Cardiac muscle cell (in vitro differentiated cells and primary cell): ENCODE measurements around the gene PLAAT5. TPM values are rescaled to one million over a fixed set of nuclear protein-coding genes. Genes with fewer than 3 reads are reported as not detected.
"Not testable (repeated sequence)": the region's sequence is repeated elsewhere in the genome, so short reads cannot be mapped to it uniquely, and the experiment has no call there.

Experiments used
- DNase-seq, 2 donors: peaks; one replicate each; pipeline versions ENCODE4 v3.0.0 to v3.0.0-alpha.2; 2010 to 2017; ENCODE audit warnings: low read depth in 1 of 2, low spot score in 1 of 2
- H3K27ac ChIP-seq: fragments of 200-600 bp; sonication (generic); 2 replicates; pipeline ENCODE4 v1.5.1; 2016
- H3K27me3 ChIP-seq: fragments of 200-600 bp; sonication (generic); 2 replicates; pipeline ENCODE4 v1.6.0; 2016; ENCODE audit warnings: control low read depth
- H3K36me3 ChIP-seq: fragments of 200-600 bp; sonication (generic); 2 replicates; pipeline ENCODE4 v1.5.1; 2016; ENCODE audit warnings: control low read depth
- H3K4me1 ChIP-seq: fragments of 200-600 bp; sonication (generic); 2 replicates; pipeline ENCODE4 v1.8.1; 2017; ENCODE audit warnings: low read depth, mild to moderate bottlenecking, mixed run types
- H3K4me3 ChIP-seq: fragments of 200-600 bp; sonication (generic); 2 replicates; pipeline ENCODE4 v1.5.1; 2016; ENCODE audit warnings: mild to moderate bottlenecking
- H3K9me3 ChIP-seq: fragments of 200-600 bp; sonication (generic); 2 replicates; pipeline ENCODE4 v1.5.1; 2017; ENCODE audit warnings: low read depth, mild to moderate bottlenecking, control low read depth
- polyA plus RNA-seq: library from polyadenylated mRNA; unstranded; fragments of >200 nt; fragmentation: Nextera tagmentation; extraction: Ambion mirVana; gene quantifications from 2 replicates; pipeline ENCODE4 v1.2.1, GENCODE V29; 2016
- total RNA-seq: library from RNA; depleted of rRNA; stranded (reverse); fragments of >200 nt; gene quantifications from 2 replicates; pipeline ENCODE4 v1.2.3, GENCODE V29; 2016
- TF ChIP-seq, protein P1 (sequence below): IDR thresholded peaks from 2 replicates; pipeline ENCODE4 v1.5.1; 2012; ENCODE audit warnings: low read depth, mild to moderate bottlenecking, low read length

Gene PLAAT5
- total and polyA plus RNA-seq, 2 experiments from 2014 or later: 0.06 TPM; not detected in 1

DNA sequence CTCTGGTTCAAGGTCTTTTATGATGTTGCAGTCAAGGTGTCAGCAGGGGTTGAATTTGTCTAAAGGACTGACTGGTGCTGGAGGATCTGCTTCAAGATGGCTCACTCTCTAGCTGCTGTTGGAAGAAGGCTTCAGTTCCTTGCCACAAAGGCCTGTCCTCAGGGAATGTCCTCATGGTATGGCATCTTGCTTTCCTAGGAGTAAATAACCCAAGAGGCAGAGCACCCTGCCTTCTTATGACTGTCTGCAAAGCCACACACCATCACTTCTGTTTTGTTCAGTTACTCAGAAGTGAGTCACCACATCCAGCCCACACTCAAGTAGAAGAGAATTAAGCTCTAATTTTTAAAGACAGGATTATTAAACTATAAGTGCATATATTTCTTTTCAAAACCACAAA, 45.2 kb downstream of the PLAAT5 start:
- H3K9me3 ChIP-seq: no peaks in the 10 kb centered on the region
- no peak overlapping the region for H3K4me3 ChIP-seq
- TF ChIP-seq, protein P1, sequence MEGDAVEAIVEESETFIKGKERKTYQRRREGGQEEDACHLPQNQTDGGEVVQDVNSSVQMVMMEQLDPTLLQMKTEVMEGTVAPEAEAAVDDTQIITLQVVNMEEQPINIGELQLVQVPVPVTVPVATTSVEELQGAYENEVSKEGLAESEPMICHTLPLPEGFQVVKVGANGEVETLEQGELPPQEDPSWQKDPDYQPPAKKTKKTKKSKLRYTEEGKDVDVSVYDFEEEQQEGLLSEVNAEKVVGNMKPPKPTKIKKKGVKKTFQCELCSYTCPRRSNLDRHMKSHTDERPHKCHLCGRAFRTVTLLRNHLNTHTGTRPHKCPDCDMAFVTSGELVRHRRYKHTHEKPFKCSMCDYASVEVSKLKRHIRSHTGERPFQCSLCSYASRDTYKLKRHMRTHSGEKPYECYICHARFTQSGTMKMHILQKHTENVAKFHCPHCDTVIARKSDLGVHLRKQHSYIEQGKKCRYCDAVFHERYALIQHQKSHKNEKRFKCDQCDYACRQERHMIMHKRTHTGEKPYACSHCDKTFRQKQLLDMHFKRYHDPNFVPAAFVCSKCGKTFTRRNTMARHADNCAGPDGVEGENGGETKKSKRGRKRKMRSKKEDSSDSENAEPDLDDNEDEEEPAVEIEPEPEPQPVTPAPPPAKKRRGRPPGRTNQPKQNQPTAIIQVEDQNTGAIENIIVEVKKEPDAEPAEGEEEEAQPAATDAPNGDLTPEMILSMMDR: no peak
- no peaks in the 10 kb centered on the region for H3K36me3 ChIP-seq
- no peak overlapping the region for H3K27ac ChIP-seq
- H3K27me3 ChIP-seq: no peaks in the 10 kb centered on the region
- no peaks in the 10 kb centered on the region for H3K4me1 ChIP-seq
- peak in 1 of 2 donors; percentile 5 for DNase-seq

DNA sequence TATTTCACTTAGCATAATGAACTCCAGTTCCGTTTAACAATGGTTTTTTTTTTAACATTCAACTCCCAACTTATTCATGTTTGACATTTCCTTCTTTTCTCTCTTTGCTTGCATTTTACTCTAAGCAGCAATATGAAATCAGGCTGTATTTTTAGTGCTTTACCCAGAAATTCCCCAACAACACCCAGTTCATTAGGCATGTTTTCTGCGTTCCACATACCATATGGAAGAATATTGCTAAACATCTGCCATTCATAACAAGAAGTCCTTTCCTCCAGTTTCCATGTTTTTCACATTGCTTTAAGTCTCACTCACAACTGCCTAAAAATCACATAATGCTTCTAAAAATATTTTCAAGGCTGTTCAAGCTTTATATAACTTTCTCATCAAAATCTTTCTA, 45.8 kb downstream of the PLAAT5 start:
- H3K4me3 ChIP-seq: no peak overlapping the region

DNA sequence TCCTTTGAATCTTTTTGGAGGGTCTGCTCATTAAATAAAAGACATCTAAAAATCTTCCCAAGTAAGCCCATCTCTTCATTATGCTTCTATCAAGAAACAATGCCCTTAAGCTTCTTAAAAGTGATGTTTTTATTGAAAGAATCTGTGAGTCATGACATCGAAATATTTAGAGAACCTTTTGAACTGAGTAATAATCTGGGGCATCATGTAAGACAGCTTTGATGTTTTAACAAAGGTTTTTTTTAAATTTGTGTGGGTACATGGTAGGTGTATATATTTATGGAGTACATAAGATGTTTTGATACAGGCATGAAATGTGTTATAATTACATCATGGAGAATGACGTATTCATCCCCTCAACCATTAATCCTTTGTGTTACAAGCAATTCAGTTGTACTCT, 46.8 kb downstream of the PLAAT5 start:
- Histone ChIP-seq H3K27ac (no peak overlapping the region), H3K4me1 (no peaks in the 10 kb centered on the region), H3K36me3 (no peaks in the 10 kb centered on the region), H3K27me3 (no peaks in the 10 kb centered on the region), H3K9me3 (no peaks in the 10 kb centered on the region), H3K4me3 (no peak overlapping the region)
- DNase-seq: no peak
- TF ChIP-seq, protein P1: no peak

More for the DNA sequence above, 45.8 kb downstream of the PLAAT5 start:
- no peaks in the 10 kb centered on the region for H3K36me3 ChIP-seq
- no peak overlapping the region for H3K27ac ChIP-seq
- TF ChIP-seq, protein P1: no peak
- no peaks in the 10 kb centered on the region for H3K9me3 ChIP-seq
- no peak for DNase-seq
- no peaks in the 10 kb centered on the region for H3K27me3 ChIP-seq
- H3K4me1 ChIP-seq: no peaks in the 10 kb centered on the region

DNA sequence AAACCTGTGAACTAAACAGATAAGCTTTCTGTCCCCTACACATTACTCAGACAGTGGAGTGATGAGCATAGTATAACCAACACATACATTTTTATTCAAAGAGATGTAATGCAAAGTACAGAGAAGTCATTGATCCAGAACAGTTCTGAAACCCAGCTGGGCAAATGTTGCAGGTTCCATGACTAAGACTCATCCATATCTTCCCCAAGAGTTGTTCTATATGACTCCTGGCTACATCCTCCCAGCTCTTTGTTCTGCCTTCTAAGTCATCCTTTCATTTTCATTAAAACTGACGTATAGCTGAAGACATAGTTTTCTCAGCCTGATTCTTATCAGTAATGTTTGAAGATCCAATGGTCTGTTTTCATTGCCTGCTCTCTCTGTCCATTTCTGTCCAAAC, 47.3 kb downstream of the PLAAT5 start:
- no peak overlapping the region for H3K4me3 ChIP-seq
- TF ChIP-seq, protein P1: no peak
- H3K27ac ChIP-seq: no peak overlapping the region
- no peak for DNase-seq
- no peaks in the 10 kb centered on the region for H3K4me1 ChIP-seq
- H3K36me3 ChIP-seq: no peaks in the 10 kb centered on the region
- no peaks in the 10 kb centered on the region for H3K27me3 ChIP-seq
- H3K9me3 ChIP-seq: no peaks in the 10 kb centered on the region

DNA sequence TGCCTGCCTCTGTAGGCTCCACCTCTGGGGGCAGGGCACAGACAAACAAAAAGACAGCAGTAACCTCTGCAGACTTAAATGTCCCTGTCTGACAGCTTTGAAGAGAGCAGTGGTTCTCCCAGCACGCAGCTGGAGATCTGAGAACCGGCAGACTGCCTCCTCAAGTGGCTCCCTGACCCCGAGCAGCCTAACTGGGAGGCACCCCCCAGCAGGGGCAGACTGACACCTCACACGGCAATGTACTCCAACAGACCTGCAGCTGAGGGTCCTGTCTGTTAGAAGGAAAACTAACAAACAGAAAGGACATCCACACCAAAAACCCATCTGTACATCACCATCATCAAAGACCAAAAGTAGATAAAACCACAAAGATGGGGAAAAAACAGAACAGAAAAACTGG, 55.1 kb downstream of the PLAAT5 start:
- H3K4me3 ChIP-seq, H3K27me3 ChIP-seq, H3K27ac ChIP-seq, H3K36me3 ChIP-seq, H3K4me1 ChIP-seq, DNase-seq, H3K9me3 ChIP-seq: not testable (repeated sequence)

DNA sequence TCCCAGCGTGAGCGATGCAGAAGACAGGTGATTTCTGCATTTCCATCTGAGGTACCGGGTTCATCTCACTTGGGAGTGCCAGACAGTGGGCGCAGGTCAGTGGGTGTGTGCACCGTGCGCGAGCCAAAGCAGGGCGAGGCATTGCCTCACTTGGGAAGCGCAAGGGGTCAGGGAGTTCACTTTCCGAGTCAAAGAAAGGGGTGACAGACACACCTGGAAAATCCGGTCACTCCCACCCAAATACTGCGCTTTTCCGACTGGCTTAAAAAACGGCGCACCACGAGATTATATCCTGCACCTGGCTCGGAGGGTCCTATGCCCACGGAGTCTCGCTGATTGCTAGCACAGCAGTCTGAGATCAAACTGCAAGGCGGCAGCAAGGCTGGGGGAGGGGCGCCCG, 55.6 kb downstream of the PLAAT5 start:
- not testable (repeated sequence) for H3K27ac ChIP-seq, DNase-seq, H3K27me3 ChIP-seq, H3K9me3 ChIP-seq, H3K4me3 ChIP-seq, H3K36me3 ChIP-seq, H3K4me1 ChIP-seq

DNA sequence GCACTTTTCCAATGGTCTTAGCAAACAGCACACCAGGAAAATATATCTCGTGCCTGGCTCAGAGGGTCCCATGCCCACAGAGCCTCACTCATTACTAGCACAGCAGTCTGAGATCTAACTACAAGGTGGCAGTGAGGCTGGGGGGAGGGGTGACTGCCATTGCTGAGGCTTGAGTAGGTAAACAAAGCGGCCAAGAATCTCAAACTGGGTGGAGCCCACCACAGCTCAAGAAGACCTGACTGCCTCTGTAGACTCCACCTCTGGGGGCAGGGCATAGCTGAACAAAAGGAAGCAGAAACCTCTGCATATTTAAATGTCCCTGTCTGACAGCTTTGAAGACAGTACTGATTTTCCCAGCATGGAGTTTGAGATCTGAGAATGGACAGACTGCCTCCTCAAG, 60.2 kb downstream of the PLAAT5 start:
- DNase-seq, H3K9me3 ChIP-seq, H3K36me3 ChIP-seq, H3K27me3 ChIP-seq, H3K4me3 ChIP-seq, H3K4me1 ChIP-seq, H3K27ac ChIP-seq: not testable (repeated sequence)
